Neural cell (in vitro differentiated cells): ENCODE data around the gene AGBL4. TPM values are rescaled to one million over a fixed set of nuclear protein-coding genes. Genes with fewer than 3 reads are reported as not detected.

Source experiments
- H2AFZ ChIP-seq: fragments of 200-600, 300-800 bp; sonication (generic), shearing (Covaris generic); 2 replicates; pipeline ENCODE4 v1.6.0; 2014; ENCODE audit warnings: low read depth, mild to moderate bottlenecking, antibody characterized with exemption, low read length, moderate library complexity
- H3F3A ChIP-seq: fragments of 200-600 bp; shearing (Covaris generic); 2 replicates; pipeline ENCODE4 v1.6.1; 2016; ENCODE audit warnings: mild to moderate bottlenecking, moderate library complexity, mixed read lengths, antibody characterized with exemption, low read length; ENCODE audit not compliant: insufficient read depth, poor library complexity, severe bottlenecking
- H3K27ac ChIP-seq: fragments of 200-600, 300-800 bp; sonication (generic), shearing (Covaris generic); 2 replicates; pipeline ENCODE4 v1.5.1; 2014; ENCODE audit warnings: mild to moderate bottlenecking, low read length, moderate library complexity
- H3K27me3 ChIP-seq: fragments of 300-800, 200-600 bp; sonication (generic), shearing (Covaris generic); 2 replicates; pipeline ENCODE4 v1.6.0; 2014; ENCODE audit warnings: mild to moderate bottlenecking, low read depth, low read length, moderate library complexity; ENCODE audit not compliant: insufficient read depth
- H3K36me3 ChIP-seq: fragments of 300-800, 200-600 bp; sonication (generic), shearing (Covaris generic); 2 replicates; pipeline ENCODE4 v1.5.1; 2014; ENCODE audit warnings: mild to moderate bottlenecking, antibody characterized with exemption, low read length, moderate library complexity; ENCODE audit not compliant: insufficient read depth
- H3K4me2 ChIP-seq: fragments of 300-800, 200-600 bp; sonication (generic), shearing (Covaris generic); 2 replicates; pipeline ENCODE4 v1.6.0; 2014; ENCODE audit warnings: mild to moderate bottlenecking, low read length
- H3K4me3 ChIP-seq: fragments of 300-800, 200-600 bp; sonication (generic), shearing (Covaris generic); 2 replicates; pipeline ENCODE4 v1.5.1; 2014; ENCODE audit warnings: mild to moderate bottlenecking, low read length, moderate library complexity
- H3K79me2 ChIP-seq: fragments of 200-600 bp; shearing (Covaris generic); replicated peaks from 2 replicates; pipeline ENCODE4 v1.6.0; 2014; ENCODE audit warnings: mild to moderate bottlenecking, low read length, moderate library complexity; ENCODE audit not compliant: insufficient read depth
- H3K9ac ChIP-seq: fragments of 300-800, 200-600 bp; sonication (generic), shearing (Covaris generic); 2 replicates; pipeline ENCODE4 v1.6.1; 2016; ENCODE audit warnings: mild to moderate bottlenecking, low read length, mixed read lengths
- H3K9me2 ChIP-seq: fragments of 200-600 bp; shearing (Covaris generic); 2 replicates; pipeline ENCODE4 v1.6.1; 2016; ENCODE audit warnings: mild to moderate bottlenecking, low read length, mixed read lengths; ENCODE audit not compliant: insufficient read depth
- H3K9me3 ChIP-seq: fragments of 200-600, 300-800 bp; sonication (generic), shearing (Covaris generic); 2 replicates; pipeline ENCODE4 v1.6.1; 2016; ENCODE audit warnings: mild to moderate bottlenecking, mixed run types, low read length, moderate library complexity, mixed read lengths
- H4K20me1 ChIP-seq: fragments of 200-600 bp; shearing (Covaris generic); 2 replicates; pipeline ENCODE4 v1.6.1; 2016; ENCODE audit warnings: mild to moderate bottlenecking, mixed run types; ENCODE audit not compliant: insufficient read depth
- EP300 ChIP-seq: fragments of 450-650 bp; conservative IDR thresholded peaks from 2 replicates; pipeline ENCODE4 v1.6.1; 2014; ENCODE audit warnings: antibody characterized with exemption, mild to moderate bottlenecking, moderate library complexity; ENCODE audit not compliant: poor library complexity, severe bottlenecking
- EZH2 ChIP-seq: fragments of 200-600, 300-800 bp; shearing (Covaris generic), sonication (generic); IDR thresholded peaks from 2 replicates; pipeline ENCODE4 v1.6.1; 2014; ENCODE audit warnings: antibody characterized with exemption, low read length, borderline replicate concordance, mild to moderate bottlenecking; ENCODE audit not compliant: insufficient read depth, poor library complexity, severe bottlenecking
- MXI1 ChIP-seq: fragments of 450-650 bp; conservative IDR thresholded peaks from 2 replicates; pipeline ENCODE4 v1.6.1; 2014; ENCODE audit warnings: antibody characterized with exemption, mild to moderate bottlenecking; ENCODE audit not compliant: poor library complexity, severe bottlenecking
- POLR2AphosphoS5 ChIP-seq: IDR thresholded peaks from 2 replicates; pipeline ENCODE4 v1.6.1; 2012
- RAD21 ChIP-seq: fragments of 450-650 bp; conservative IDR thresholded peaks from 2 replicates; pipeline ENCODE4 v1.6.1; 2014; ENCODE audit warnings: antibody characterized with exemption, mild to moderate bottlenecking, moderate library complexity
- REST ChIP-seq: IDR thresholded peaks from 2 replicates; pipeline ENCODE4 v1.6.1; 2012; ENCODE audit warnings: borderline replicate concordance
- SMC3 ChIP-seq: fragments of 450-650 bp; conservative IDR thresholded peaks from 2 replicates; pipeline ENCODE4 v1.6.1; 2014; ENCODE audit warnings: antibody characterized with exemption, mild to moderate bottlenecking, moderate library complexity; ENCODE audit not compliant: poor library complexity
- TAF1 ChIP-seq: IDR thresholded peaks from 2 replicates; pipeline ENCODE4 v1.6.1; 2012; ENCODE audit warnings: low read depth
- polyA plus RNA-seq: library from polyadenylated mRNA; depleted of rRNA; stranded (reverse); fragments of >200 nt; gene quantifications from 2 replicates; pipeline ENCODE4 v1.2.3, GENCODE V29; 2014
- TF ChIP-seq, protein P1 (sequence below): fragments of 450-650 bp; IDR thresholded peaks from 2 replicates; pipeline ENCODE4 v1.5.1; 2014; ENCODE audit warnings: antibody characterized with exemption, mild to moderate bottlenecking, moderate library complexity; ENCODE audit not compliant: poor library complexity, severe bottlenecking

AGBL4 gene
- polyA plus RNA-seq, 1 donor from 2014 or later = 1.3 TPM

DNA sequence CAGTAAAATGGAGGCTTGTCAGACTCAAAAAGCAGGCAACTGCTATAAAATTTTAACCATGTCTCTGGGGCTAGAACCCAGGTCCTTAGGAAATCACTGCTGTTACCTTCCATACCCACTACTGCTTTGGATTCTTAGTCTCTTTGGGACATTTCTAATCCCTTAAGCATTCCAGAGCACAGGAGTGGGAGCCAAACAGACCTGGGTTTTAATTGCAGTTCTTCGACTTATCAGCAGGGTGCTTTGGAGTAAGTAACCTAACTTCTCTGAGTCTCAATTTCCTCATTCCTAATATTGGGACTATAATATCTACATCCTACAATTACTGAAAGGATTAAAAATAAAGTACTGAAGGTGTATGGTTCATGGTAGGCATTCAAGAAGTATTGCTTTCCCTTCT is 1086.0 kb downstream of the AGBL4 start:
- no peak overlapping the region for H3K27ac ChIP-seq
- H3K4me2 ChIP-seq = no peak overlapping the region
- no peaks in the 10 kb centered on the region for H3K36me3 ChIP-seq
- H3K9me2 ChIP-seq = no peaks in the 10 kb centered on the region
- TF ChIP-seq EZH2 (no peak), RAD21 (no peak), EP300 (no peak), TAF1 (no peak), SMC3 (no peak), REST (no peak), MXI1 (no peak), POLR2AphosphoS5 (no peak)
- TF ChIP-seq, protein P1, sequence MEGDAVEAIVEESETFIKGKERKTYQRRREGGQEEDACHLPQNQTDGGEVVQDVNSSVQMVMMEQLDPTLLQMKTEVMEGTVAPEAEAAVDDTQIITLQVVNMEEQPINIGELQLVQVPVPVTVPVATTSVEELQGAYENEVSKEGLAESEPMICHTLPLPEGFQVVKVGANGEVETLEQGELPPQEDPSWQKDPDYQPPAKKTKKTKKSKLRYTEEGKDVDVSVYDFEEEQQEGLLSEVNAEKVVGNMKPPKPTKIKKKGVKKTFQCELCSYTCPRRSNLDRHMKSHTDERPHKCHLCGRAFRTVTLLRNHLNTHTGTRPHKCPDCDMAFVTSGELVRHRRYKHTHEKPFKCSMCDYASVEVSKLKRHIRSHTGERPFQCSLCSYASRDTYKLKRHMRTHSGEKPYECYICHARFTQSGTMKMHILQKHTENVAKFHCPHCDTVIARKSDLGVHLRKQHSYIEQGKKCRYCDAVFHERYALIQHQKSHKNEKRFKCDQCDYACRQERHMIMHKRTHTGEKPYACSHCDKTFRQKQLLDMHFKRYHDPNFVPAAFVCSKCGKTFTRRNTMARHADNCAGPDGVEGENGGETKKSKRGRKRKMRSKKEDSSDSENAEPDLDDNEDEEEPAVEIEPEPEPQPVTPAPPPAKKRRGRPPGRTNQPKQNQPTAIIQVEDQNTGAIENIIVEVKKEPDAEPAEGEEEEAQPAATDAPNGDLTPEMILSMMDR = no peak
- H3K27me3 ChIP-seq = peaks cover 25% of the 10 kb centered on the region
- no peak overlapping the region for H3K4me3 ChIP-seq
- no peaks in the 10 kb centered on the region for H3K79me2 ChIP-seq
- no peak overlapping the region for H3K9ac ChIP-seq
- H4K20me1 ChIP-seq = no peaks in the 10 kb centered on the region
- no peaks in the 10 kb centered on the region for H3K9me3 ChIP-seq
- no peak overlapping the region for H2AFZ ChIP-seq
- H3F3A ChIP-seq = no peaks in the 10 kb centered on the region

DNA sequence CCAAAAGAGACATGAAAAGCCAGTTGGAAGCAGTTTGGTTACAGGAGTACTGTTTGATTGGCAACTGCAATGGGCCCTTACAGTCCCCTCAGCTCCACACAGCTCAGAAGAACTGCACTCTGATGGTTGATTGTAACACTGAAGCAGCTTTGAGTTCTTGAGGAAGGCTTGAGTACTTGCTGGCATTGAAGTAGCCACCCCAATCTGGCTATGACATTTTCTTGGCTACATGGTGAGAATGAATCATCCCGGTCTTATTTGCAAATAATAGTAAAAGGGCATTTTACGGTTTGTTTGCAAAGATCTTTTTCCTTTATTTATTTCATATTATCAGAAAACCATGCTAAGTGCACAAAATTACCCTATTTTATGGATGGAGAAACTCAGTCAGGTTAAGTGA is 1087.3 kb downstream of the AGBL4 start:
- Histone ChIP-seq H2AFZ (no peak overlapping the region), H3K27ac (no peak overlapping the region), H3K4me2 (no peak overlapping the region), H3K4me3 (no peak overlapping the region), H4K20me1 (no peaks in the 10 kb centered on the region), H3K27me3 (peaks cover 32% of the 10 kb centered on the region), H3K9ac (no peak overlapping the region), H3F3A (no peaks in the 10 kb centered on the region), H3K36me3 (no peaks in the 10 kb centered on the region), H3K79me2 (no peaks in the 10 kb centered on the region), H3K9me3 (no peaks in the 10 kb centered on the region), H3K9me2 (no peaks in the 10 kb centered on the region)
- TF ChIP-seq REST (no peak), POLR2AphosphoS5 (no peak)
